Glutamatergic neuron (in vitro differentiated cells): ENCODE measurements around the gene DEF6. TPM values are rescaled to one million over a fixed set of nuclear protein-coding genes. Genes with fewer than 3 reads are reported as not detected.
A peak's percentile ranks its signal among the peaks of the same experiment; 100 is the strongest.
"Not testable (repeated sequence)": the region's sequence is repeated elsewhere in the genome, so short reads cannot be mapped to it uniquely, and the experiment has no call there.

Source experiments
- DNase-seq: peaks from one replicate; pipeline ENCODE4 v3.0.0; 2022
- H3K27ac Mint-ChIP-seq: one replicate; pipeline ENCODE4 v1.8.0; 2020; ENCODE audit warnings: mild to moderate bottlenecking, mixed read lengths, inconsistent platforms; ENCODE audit not compliant: unreplicated experiment
- H3K27me3 Mint-ChIP-seq: one replicate; pipeline ENCODE4 v1.8.0; 2020; ENCODE audit warnings: mild to moderate bottlenecking, moderate library complexity, mixed read lengths, inconsistent platforms; ENCODE audit not compliant: unreplicated experiment
- H3K36me3 Mint-ChIP-seq: one replicate; pipeline ENCODE4 v1.8.0; 2020; ENCODE audit warnings: mild to moderate bottlenecking, mixed read lengths, inconsistent platforms; ENCODE audit not compliant: unreplicated experiment
- H3K4me1 Mint-ChIP-seq: one replicate; pipeline ENCODE4 v1.8.0; 2020; ENCODE audit warnings: mild to moderate bottlenecking, low read depth, mixed read lengths, inconsistent platforms; ENCODE audit not compliant: unreplicated experiment
- H3K4me3 Mint-ChIP-seq: one replicate; pipeline ENCODE4 v1.8.0; 2020; ENCODE audit warnings: mild to moderate bottlenecking, mixed read lengths, inconsistent platforms; ENCODE audit not compliant: unreplicated experiment
- H3K9me3 Mint-ChIP-seq: one replicate; pipeline ENCODE4 v1.8.0; 2020; ENCODE audit warnings: mild to moderate bottlenecking, moderate library complexity, mixed read lengths, inconsistent platforms; ENCODE audit not compliant: unreplicated experiment
- total RNA-seq: library from RNA; stranded (reverse); fragmentation: NEBNext Ultra II Directional; extraction: Animal tissue kit (Norgen Biotek cat#: 25700); gene quantifications from one replicate; pipeline ENCODE4 v1.2.1, GENCODE V29; 2021; ENCODE audit not compliant: unreplicated experiment
- TF ChIP-seq, protein P1 (sequence below): fragments of 200-600 bp; sonication (generic); IDR thresholded peaks from one replicate; pipeline ENCODE4 v1.5.0; 2021; ENCODE audit not compliant: partially characterized antibody, unreplicated experiment

Gene DEF6
- total RNA-seq, 1 donor from 2014 or later: 1.8 TPM

- no peak for DNase-seq
- TF ChIP-seq, protein P1, sequence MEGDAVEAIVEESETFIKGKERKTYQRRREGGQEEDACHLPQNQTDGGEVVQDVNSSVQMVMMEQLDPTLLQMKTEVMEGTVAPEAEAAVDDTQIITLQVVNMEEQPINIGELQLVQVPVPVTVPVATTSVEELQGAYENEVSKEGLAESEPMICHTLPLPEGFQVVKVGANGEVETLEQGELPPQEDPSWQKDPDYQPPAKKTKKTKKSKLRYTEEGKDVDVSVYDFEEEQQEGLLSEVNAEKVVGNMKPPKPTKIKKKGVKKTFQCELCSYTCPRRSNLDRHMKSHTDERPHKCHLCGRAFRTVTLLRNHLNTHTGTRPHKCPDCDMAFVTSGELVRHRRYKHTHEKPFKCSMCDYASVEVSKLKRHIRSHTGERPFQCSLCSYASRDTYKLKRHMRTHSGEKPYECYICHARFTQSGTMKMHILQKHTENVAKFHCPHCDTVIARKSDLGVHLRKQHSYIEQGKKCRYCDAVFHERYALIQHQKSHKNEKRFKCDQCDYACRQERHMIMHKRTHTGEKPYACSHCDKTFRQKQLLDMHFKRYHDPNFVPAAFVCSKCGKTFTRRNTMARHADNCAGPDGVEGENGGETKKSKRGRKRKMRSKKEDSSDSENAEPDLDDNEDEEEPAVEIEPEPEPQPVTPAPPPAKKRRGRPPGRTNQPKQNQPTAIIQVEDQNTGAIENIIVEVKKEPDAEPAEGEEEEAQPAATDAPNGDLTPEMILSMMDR: no peak
- peaks cover 4% of the 10 kb centered on the region for H3K9me3 Mint-ChIP-seq
- peaks cover 6% of the 10 kb centered on the region for H3K4me1 Mint-ChIP-seq
- H3K36me3 Mint-ChIP-seq: no peaks in the 10 kb centered on the region
- H3K4me3 Mint-ChIP-seq: no peak overlapping the region
- peaks cover 7% of the 10 kb centered on the region for H3K27me3 Mint-ChIP-seq
- H3K27ac Mint-ChIP-seq: no peak overlapping the region
Observed at GRCh38 chr6:35321091-35321490, 23.5 kb downstream of the DEF6 start.

GRCh38 chr6:35327349-35328027, 29.9 kb downstream of the DEF6 start:
- no peaks in the 10 kb centered on the region for H3K36me3 Mint-ChIP-seq
- TF ChIP-seq, protein P1: peak; percentile 10
- H3K27me3 Mint-ChIP-seq: peaks cover 3% of the 10 kb centered on the region
- H3K9me3 Mint-ChIP-seq: no peaks in the 10 kb centered on the region
- DNase-seq: peak; percentile 68
- peak overlapping the region; percentile 10 for H3K27ac Mint-ChIP-seq
- peaks cover 2% of the 10 kb centered on the region for H3K4me1 Mint-ChIP-seq
- no peak overlapping the region for H3K4me3 Mint-ChIP-seq

- H3K36me3 Mint-ChIP-seq: no peaks in the 10 kb centered on the region
- H3K9me3 Mint-ChIP-seq: no peaks in the 10 kb centered on the region
- peaks cover 3% of the 10 kb centered on the region for H3K27me3 Mint-ChIP-seq
- H3K27ac Mint-ChIP-seq: no peak overlapping the region
- H3K4me1 Mint-ChIP-seq: peaks cover 2% of the 10 kb centered on the region
- no peak overlapping the region for H3K4me3 Mint-ChIP-seq
- TF ChIP-seq, protein P1: no peak
- DNase-seq: no peak
Observed at GRCh38 chr6:35328108-35328723, 30.6 kb downstream of the DEF6 start.

- not testable (repeated sequence) for H3K4me1 Mint-ChIP-seq, H3K36me3 Mint-ChIP-seq, H3K27me3 Mint-ChIP-seq, H3K9me3 Mint-ChIP-seq, H3K27ac Mint-ChIP-seq, H3K4me3 Mint-ChIP-seq, DNase-seq
Observed at GRCh38 chr6:35328965-35329364, 31.3 kb downstream of the DEF6 start.

GRCh38 chr6:35330541-35331119, 33.0 kb downstream of the DEF6 start:
- Mint-ChIP-seq H3K27ac (no peak overlapping the region), H3K4me3 (no peak overlapping the region), H3K4me1 (peaks cover 2% of the 10 kb centered on the region), H3K27me3 (peaks cover 3% of the 10 kb centered on the region), H3K9me3 (peaks cover 2% of the 10 kb centered on the region), H3K36me3 (no peaks in the 10 kb centered on the region)
- TF ChIP-seq, protein P1: no peak
- no peak for DNase-seq

DNA sequence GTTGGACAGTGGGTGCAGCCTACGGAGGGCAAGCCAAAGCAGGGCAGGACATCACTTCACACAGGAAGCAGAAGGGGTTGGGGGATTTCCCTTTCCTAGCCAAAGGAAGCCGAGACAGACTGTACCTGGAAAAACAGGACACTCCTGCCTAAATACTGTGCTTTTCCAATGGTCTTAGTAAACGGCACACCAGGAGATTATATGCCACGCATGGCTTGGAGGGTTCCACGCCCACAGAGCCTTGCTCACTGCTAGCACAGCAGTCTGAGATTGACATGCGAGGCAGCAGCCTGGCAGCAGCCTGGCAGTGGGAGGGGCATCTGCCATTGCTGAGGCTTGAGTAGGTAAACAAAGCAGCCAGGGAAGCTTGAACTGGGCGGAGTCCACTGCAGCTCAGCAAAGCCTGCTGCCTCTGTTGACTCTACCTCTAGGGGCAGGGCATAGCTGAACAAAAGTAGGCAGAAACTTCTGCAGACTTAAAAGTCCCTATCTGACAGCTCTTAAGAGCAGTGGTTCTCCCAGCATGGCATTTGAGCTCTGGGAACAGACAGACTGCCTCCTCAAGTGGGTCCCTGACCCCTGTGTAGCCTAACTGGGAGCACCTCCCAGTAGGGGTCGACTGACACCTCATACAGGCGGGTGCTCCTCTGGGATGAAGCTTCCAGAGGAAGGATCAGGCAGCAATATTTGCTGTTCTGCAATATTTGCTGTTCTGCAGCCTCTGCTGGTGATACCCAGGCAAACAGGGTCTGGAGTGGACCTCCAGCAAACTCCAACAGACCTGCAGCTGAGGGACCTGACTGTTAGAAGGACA, 34.7 kb downstream of the DEF6 start:
- H3K27ac Mint-ChIP-seq, H3K36me3 Mint-ChIP-seq, H3K4me1 Mint-ChIP-seq, DNase-seq, H3K27me3 Mint-ChIP-seq, H3K4me3 Mint-ChIP-seq, H3K9me3 Mint-ChIP-seq: not testable (repeated sequence)
